Measurements from ENCODE around the gene TMPRSS13. TPM values are rescaled to one million over a fixed set of nuclear protein-coding genes. Genes with fewer than 3 reads are reported as not detected.

TMPRSS13 gene
- total and polyA plus RNA-seq, 8 donors: 1.4 to 8.2 (median 2.3) TPM

- ATAC-seq (no peak), DNase-seq (peak in 1 of 6 donors; percentile 15), FAIRE-seq (no peak)
- no peak overlapping the region for H3K27ac ChIP-seq
- 71 to 76% methylated on average over 12 of the region's 12 CpGs for WGBS, 2 donors
- no peaks in the 10 kb centered on the region for H3K27me3 ChIP-seq
- intact Hi-C loops (cut with DNase I): no loop called here
- H3K36me3 ChIP-seq: no peaks in the 10 kb centered on the region
- H3K9me3 ChIP-seq: no peaks in the 10 kb centered on the region
- H3K4me1 ChIP-seq: no peaks in the 10 kb centered on the region
- H3K4me3 ChIP-seq: no peak overlapping the region
- TF ChIP-seq CTCF (IDR thresholded peaks at IDR 0.05): no peak
These were observed 73.9 kb downstream of the TMPRSS13 start for GRCh38 chr11:117855186-117855845.

- WGBS, 2 donors: 61 to 63% methylated on average over 3 of the region's 3 CpGs
- H3K27ac ChIP-seq: no peak overlapping the region
- FAIRE-seq: no peak
These were observed 76.9 kb downstream of the TMPRSS13 start for GRCh38 chr11:117852309-117852708.

GRCh38 chr11:117851852-117852251, 77.3 kb downstream of the TMPRSS13 start:
- WGBS, 2 donors: 39 to 45% methylated on average over 3 of the region's 3 CpGs
- TF ChIP-seq CTCF (IDR thresholded peaks at IDR 0.05): no peak
- FAIRE-seq: no peak
- DNase-seq: no peak
- H3K4me1 ChIP-seq: no peaks in the 10 kb centered on the region
- ATAC-seq: peak in 1 of 4 donors; percentile 60
- H3K9me3 ChIP-seq: no peaks in the 10 kb centered on the region
- no peak overlapping the region for H3K4me3 ChIP-seq
- intact Hi-C loops (cut with DNase I): no loop called here
- H3K27me3 ChIP-seq: no peaks in the 10 kb centered on the region
- no peak overlapping the region for H3K27ac ChIP-seq
- no peaks in the 10 kb centered on the region for H3K36me3 ChIP-seq

More at GRCh38 chr11:117852309-117852708, 76.9 kb downstream of the TMPRSS13 start:
- Histone ChIP-seq H3K36me3 (no peaks in the 10 kb centered on the region), H3K4me1 (no peaks in the 10 kb centered on the region), H3K27me3 (no peaks in the 10 kb centered on the region), H3K4me3 (no peak overlapping the region), H3K9me3 (no peaks in the 10 kb centered on the region)
- ATAC-seq (no peak), DNase-seq (no peak)
- intact Hi-C loops (cut with DNase I): no loop called here
- no peak for TF ChIP-seq CTCF (IDR thresholded peaks at IDR 0.05)

- WGBS, 2 donors: 74 to 81% methylated on average over 3 of the region's 3 CpGs
- ATAC-seq: peak in 1 of 4 donors; percentile 25
- no peak for FAIRE-seq
- DNase-seq: no peak
- H3K27ac ChIP-seq: no peak overlapping the region
- H3K36me3 ChIP-seq: no peaks in the 10 kb centered on the region
- TF ChIP-seq CTCF (IDR thresholded peaks at IDR 0.05): no peak
- no peaks in the 10 kb centered on the region for H3K27me3 ChIP-seq
- H3K4me3 ChIP-seq: no peak overlapping the region
- H3K4me1 ChIP-seq: no peaks in the 10 kb centered on the region
- intact Hi-C loops (cut with DNase I): no loop called here
- no peaks in the 10 kb centered on the region for H3K9me3 ChIP-seq
These were observed 78.1 kb downstream of the TMPRSS13 start for GRCh38 chr11:117851106-117851505.

Other genes with a start within 250 kb of the TMPRSS13 start
- gene DSCAML1, start 132.2 kb downstream of the TMPRSS13 start, total RNA-seq: 1 to 10 TPM in 5 of 6 donors, under 1 TPM in 1; 0.69 to 2.7 (median 1.8) TPM
- 1 to 10 TPM; 1.7 to 1.9 TPM for gene DSCAML1, start 132.2 kb downstream of the TMPRSS13 start, polyA plus RNA-seq
- 100 to 1,000 TPM; 220 to 395 (median 314) TPM for gene FXYD2, start 104.7 kb downstream of the TMPRSS13 start, total RNA-seq
- 1,000 to 10,000 TPM; 1,418 to 2,509 TPM for gene FXYD2, start 104.7 kb downstream of the TMPRSS13 start, polyA plus RNA-seq
- gene FXYD6, start 52.7 kb downstream of the TMPRSS13 start, total RNA-seq: 10 to 100 TPM in 1 of 6 donors, 1 to 10 TPM in 5; 2.7 to 17.2 (median 6.5) TPM
- 10 to 100 TPM; 14.3 to 48.0 TPM for gene FXYD6, start 52.7 kb downstream of the TMPRSS13 start, polyA plus RNA-seq
- gene IL10RA, start 57.0 kb upstream of the TMPRSS13 start, total RNA-seq: 10 to 100 TPM in 1 of 6 donors, 1 to 10 TPM in 3, under 1 TPM in 2; 0.60 to 15.5 (median 4.0) TPM
- 1 to 10 TPM; 1.8 to 2.4 TPM for gene IL10RA, start 57.0 kb upstream of the TMPRSS13 start, polyA plus RNA-seq
- gene TMPRSS4, start 147.7 kb upstream of the TMPRSS13 start, total RNA-seq: 1 to 10 TPM in 1 of 6 donors, under 1 TPM in 3, not detected in 2; 0.39 to 2.2 (median 0.65) TPM
- gene TMPRSS4, start 147.7 kb upstream of the TMPRSS13 start, polyA plus RNA-seq: under 1 TPM in 1 of 2 donors, not detected in 1; 0.15 TPM
- not detected for gene SMIM35, start 157.6 kb upstream of the TMPRSS13 start, total RNA-seq
- under 1 TPM in 1 of 2 donors, not detected in 1; 0.02 TPM for gene SMIM35, start 157.6 kb upstream of the TMPRSS13 start, polyA plus RNA-seq
- 1 to 10 TPM in 3 of 6 donors, under 1 TPM in 3; 0.69 to 2.3 (median 1.0) TPM for gene SCN4B, start 223.4 kb upstream of the TMPRSS13 start, total RNA-seq
- 1 to 10 TPM in 1 of 2 donors, under 1 TPM in 1; 0.61 to 2.9 TPM for gene SCN4B, start 223.4 kb upstream of the TMPRSS13 start, polyA plus RNA-seq
- under 1 TPM; 0.05 to 0.31 (median 0.06) TPM for gene SCN2B, start 247.2 kb upstream of the TMPRSS13 start, total RNA-seq
- under 1 TPM; 0.04 to 0.05 TPM for gene SCN2B, start 247.2 kb upstream of the TMPRSS13 start, polyA plus RNA-seq